GM12864 (cell line): ENCODE data around the gene GPD2.

ENCODE experiments used
- DNase-seq: peaks from one replicate; pipeline ENCODE4 v3.0.0-alpha.2; 2011; ENCODE audit warnings: low read depth
- H3K4me3 ChIP-seq: 2 replicates; pipeline ENCODE4 v1.5.1; 2011; ENCODE audit warnings: mild to moderate bottlenecking, low read depth, low read length, control low read depth
- TF ChIP-seq, protein P1 (sequence below): IDR thresholded peaks from 2 replicates; pipeline ENCODE4 v1.5.1; 2011; ENCODE audit warnings: low read depth, mild to moderate bottlenecking, moderate library complexity, low read length, control low read depth, inconsistent platforms; ENCODE audit errors: missing control alignments

Gene GPD2

GRCh38 chr2:156635646-156636045 is 199.5 kb downstream of the GPD2 start:
- TF ChIP-seq, protein P1, sequence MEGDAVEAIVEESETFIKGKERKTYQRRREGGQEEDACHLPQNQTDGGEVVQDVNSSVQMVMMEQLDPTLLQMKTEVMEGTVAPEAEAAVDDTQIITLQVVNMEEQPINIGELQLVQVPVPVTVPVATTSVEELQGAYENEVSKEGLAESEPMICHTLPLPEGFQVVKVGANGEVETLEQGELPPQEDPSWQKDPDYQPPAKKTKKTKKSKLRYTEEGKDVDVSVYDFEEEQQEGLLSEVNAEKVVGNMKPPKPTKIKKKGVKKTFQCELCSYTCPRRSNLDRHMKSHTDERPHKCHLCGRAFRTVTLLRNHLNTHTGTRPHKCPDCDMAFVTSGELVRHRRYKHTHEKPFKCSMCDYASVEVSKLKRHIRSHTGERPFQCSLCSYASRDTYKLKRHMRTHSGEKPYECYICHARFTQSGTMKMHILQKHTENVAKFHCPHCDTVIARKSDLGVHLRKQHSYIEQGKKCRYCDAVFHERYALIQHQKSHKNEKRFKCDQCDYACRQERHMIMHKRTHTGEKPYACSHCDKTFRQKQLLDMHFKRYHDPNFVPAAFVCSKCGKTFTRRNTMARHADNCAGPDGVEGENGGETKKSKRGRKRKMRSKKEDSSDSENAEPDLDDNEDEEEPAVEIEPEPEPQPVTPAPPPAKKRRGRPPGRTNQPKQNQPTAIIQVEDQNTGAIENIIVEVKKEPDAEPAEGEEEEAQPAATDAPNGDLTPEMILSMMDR: no peak
- H3K4me3 ChIP-seq: no peak overlapping the region
- DNase-seq: no peak
